ENCODE measurements around the gene DOCK9.

Gene DOCK9, protein sequence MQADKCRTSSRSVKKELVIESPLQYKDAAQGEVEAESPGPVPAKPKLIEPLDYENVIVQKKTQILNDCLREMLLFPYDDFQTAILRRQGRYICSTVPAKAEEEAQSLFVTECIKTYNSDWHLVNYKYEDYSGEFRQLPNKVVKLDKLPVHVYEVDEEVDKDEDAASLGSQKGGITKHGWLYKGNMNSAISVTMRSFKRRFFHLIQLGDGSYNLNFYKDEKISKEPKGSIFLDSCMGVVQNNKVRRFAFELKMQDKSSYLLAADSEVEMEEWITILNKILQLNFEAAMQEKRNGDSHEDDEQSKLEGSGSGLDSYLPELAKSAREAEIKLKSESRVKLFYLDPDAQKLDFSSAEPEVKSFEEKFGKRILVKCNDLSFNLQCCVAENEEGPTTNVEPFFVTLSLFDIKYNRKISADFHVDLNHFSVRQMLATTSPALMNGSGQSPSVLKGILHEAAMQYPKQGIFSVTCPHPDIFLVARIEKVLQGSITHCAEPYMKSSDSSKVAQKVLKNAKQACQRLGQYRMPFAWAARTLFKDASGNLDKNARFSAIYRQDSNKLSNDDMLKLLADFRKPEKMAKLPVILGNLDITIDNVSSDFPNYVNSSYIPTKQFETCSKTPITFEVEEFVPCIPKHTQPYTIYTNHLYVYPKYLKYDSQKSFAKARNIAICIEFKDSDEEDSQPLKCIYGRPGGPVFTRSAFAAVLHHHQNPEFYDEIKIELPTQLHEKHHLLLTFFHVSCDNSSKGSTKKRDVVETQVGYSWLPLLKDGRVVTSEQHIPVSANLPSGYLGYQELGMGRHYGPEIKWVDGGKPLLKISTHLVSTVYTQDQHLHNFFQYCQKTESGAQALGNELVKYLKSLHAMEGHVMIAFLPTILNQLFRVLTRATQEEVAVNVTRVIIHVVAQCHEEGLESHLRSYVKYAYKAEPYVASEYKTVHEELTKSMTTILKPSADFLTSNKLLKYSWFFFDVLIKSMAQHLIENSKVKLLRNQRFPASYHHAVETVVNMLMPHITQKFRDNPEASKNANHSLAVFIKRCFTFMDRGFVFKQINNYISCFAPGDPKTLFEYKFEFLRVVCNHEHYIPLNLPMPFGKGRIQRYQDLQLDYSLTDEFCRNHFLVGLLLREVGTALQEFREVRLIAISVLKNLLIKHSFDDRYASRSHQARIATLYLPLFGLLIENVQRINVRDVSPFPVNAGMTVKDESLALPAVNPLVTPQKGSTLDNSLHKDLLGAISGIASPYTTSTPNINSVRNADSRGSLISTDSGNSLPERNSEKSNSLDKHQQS (N-terminal part only)

DNA sequence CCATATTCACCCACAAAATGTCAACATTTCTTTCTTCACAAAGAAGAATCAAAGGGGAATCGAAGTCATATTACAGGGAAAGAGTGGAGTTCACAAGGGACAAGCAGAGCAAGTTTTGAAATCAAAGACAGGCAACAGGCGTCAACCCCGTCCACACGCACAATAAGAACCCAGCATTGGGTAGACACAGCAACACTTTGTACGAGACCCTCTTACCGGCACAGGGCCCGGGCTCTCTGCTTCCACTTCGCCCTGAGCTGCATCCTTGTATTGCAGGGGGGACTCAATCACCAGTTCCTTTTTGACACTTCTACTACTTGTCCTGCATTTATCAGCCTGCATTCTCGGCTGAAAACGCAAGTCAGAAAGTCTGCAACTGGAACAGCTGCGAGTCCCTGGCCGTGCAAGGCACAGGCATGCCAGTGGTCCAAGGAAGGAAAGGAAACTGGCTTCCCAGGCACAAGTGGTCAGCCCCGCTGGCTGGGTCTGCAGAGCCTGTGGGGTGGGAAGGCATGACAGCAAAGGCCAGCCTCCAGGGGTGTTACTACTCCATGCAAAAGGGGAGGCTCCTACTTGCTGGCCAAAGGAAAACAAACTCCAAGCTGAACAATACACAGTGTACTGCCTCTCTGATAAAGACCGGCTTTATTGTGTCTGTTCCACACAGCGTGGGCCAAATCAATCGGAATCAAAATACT, at the start of gene DOCK9:
Gene DOCK9, minus strand, starts transcription at position 497 of the 698 bp plus-strand sequence. Its CDS starts 155 bp downstream, at position 342.
- DNase-seq (ENCODE audit: low read depth, low spot score) = peak; percentile 82

DNA sequence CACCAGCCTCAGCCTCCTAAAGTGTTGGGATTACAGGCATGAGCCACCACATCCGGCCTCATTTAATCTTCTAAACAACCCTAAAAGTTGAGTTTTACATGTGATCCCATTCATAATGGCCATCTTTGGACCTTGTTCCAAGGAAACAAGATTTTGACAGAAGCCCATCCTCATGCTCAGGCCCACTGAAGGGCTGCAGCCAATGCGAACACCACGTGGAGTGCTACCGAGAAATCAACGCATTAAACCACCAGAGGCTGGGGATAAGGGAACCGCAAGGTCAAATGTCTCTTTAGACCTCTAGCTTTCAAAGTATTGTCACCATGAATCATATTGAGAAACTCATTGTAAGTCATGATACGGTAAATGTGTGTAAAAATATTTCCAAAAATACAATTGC, 49.4 kb upstream of the DOCK9 start:
- DNase-seq (ENCODE audit: low read depth, low spot score) = no peak

DNA sequence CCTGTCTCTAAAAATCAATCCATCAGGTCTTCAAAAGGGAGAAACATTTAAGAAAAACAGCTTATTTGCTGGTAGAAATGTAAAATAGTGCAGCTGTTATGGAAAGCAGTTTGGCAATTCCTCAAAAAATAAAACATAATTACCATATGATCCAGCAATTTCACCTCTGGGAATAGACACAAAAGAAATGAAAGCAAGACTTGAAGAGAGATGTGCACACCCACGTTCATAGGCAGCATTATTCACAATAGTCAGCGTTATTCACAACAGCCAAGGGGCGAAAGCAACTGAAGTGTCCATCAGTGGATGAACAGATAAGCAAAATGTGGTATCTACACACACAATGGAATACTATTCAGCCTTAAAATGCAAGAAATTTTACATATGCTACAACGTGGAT, 45.1 kb upstream of the DOCK9 start:
- DNase-seq (ENCODE audit: low read depth, low spot score) = no peak

DNA sequence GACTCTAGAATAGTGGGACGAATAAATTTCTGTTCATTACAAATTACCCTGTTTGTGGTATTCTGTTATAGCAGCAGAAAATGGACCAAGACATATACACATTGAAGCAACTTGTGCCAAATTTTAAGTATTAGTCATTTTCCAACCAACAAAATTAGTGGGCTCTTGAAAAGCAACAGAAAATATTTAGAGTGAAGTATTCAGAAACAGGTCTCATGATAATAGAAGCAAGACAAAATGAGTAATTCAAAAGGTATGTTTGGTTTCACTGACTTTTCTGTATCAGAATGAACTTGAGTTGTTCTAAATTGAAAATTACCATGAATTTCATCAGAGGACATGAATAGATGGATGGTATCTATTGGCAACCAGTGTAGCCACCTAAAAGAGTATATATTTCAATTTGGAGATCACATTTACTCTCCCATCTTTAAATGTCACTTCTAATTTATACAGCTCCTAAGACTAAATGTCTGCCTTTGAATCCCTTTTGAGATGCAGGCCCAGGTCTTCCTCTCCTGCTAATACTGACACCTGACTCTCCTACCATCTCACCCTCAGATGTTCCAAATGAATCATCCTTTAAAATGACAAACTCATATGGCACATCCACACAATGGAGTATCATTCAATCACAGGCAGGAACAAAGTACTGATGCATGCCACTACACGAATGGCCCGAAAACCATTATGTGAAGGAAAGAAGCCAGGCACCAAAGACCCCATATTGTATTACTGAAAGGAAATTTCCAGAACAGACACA, 40.7 kb upstream of the DOCK9 start:
- DNase-seq (ENCODE audit: low read depth, low spot score) = no peak

DNA sequence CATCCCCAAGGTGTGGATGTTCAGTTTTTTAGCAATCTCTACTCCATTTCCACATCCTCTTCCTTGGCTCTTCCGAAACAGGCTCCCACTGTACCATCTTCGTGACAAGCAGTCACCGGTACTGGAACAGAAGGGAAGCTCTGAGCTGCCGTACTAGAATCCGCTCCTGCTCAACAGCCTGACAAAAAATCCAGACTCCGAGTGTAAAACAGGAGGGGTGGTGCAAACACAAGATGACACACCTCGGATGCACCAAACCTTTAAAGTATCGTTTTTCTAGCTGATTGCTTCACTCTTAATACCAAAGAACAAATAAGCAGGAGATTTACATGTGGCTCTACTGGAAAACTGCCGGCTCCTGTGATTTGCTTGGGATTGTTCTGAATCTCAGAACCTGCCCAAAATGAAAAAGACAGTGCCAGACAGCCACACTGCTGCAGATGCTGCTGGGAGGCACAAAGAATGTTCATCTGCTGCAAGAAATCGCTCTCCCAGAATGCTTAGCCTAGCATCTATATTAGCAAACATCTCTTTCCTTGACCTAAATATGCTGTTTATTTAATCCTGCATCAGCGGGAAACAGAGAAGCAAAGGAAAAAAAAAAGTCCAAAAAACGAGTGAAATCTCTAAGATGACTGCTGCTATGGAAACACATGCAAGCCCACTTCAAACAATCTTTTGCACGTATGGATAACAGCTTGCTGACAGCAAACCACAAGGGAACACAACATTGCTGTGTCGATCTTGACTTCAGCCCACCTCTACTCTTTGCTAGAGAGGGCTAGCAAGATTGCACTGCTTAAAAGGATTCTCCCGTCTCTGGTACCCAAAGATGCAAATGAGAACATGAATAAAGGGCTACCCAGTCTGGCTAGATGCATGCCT, 38.0 kb upstream of the DOCK9 start:
- no peak for DNase-seq (ENCODE audit: low read depth, low spot score)

DNA sequence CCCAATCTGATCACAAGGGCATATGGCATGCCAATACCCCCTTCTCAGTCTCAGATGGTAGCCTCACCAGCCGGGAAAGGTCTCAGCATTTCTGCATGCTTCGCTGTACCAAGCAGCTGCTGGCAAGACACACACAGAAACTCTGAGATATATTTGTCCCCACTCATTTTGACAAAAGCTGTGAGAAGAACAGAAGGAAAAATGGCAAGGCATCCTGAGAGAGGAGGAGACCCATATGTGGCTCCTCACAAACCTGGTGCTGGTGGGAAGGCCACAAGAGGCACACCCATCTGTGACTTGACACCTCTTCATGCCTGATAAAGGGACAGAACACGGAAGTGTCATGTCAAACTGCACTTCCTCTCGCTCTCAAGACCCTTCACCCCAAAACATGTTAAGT, 36.7 kb upstream of the DOCK9 start:
- DNase-seq (ENCODE audit: low read depth, low spot score) = no peak

DNA sequence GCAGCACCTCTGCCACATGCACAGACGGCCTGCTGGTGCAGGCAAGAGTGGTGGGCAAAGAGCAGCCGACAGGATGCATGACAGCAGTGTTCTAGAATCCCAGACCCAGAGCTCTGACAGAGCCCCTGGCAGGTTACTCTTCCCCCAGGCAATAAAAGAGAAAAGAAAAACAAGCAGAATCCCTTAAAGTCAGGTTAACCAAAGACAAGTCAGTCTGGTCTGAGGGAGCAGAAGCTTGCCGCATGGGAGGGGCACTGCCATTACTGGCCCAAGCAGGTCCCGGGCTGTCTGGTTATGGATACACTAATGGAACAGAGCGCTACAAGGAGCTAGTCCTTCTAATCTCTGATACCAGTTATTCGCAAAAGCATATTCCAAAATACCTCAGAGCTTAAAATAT, 36.1 kb upstream of the DOCK9 start:
- DNase-seq (ENCODE audit: low read depth, low spot score) = peak; percentile 72

DNA sequence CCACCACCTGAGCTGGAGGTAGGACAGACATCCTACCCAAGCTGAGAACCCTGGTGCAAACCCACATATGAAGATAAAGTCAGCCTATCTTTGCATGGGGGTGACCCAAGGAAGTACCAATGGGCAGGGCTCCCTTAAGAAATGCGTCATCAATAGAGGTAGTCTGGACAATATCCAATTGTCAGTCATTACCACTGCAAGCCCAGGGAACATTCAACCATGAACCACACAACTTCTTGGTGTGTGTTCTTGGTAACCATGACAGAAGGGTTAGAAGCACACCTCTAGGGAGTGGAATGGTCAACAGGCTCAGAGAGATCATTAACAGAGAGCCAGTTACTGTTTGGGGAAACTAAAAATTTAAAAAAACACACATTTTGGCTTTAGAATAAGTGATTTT, 34.7 kb upstream of the DOCK9 start:
- no peak for DNase-seq (ENCODE audit: low read depth, low spot score)

DNA sequence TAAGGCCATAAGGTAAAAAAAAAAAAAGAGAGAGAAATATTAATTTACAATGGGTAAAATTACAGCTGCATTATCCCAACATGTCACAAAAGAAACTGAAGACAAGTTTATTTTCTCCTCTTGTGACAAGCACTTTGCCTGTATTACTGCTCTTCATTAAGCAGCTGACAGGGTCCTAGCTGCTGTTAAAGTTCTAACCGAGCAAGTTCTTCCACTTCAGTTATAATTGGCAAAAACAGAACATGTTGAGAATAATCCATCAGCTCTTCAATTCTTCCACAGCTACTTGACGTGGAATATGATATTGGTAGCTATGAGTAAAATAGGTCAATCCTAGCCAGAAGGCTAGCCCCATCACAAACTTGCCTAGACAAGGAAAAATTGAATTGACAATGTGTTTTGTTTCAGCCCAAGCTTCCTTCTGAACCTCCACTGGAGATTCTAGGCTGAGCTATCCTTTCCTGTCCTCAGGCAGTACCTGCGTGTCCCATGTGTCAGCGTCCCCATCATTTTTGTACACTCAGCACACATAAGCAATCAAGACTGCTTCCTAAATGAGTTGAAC, 32.2 kb upstream of the DOCK9 start:
- no peak for DNase-seq (ENCODE audit: low read depth, low spot score)

DNA sequence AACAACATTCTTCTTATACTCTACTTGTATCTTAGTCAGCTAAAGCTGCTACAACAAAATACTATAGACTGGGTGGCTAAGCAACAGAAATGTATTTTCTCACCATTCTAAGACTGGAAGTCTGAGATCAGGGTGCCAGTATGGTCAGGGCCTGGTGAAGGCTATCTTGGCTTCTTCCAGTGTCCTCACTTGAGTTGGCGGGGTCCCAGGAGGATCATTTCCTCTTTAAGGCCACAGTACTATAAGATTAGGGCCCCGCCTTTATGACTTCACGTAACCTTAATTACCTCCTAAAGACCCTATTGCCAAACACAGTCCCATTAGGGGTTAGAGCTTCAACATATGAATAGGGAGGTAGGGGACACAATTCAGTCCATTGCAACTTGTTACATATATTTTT, 30.7 kb upstream of the DOCK9 start:
- no peak for DNase-seq (ENCODE audit: low read depth, low spot score)

DNA sequence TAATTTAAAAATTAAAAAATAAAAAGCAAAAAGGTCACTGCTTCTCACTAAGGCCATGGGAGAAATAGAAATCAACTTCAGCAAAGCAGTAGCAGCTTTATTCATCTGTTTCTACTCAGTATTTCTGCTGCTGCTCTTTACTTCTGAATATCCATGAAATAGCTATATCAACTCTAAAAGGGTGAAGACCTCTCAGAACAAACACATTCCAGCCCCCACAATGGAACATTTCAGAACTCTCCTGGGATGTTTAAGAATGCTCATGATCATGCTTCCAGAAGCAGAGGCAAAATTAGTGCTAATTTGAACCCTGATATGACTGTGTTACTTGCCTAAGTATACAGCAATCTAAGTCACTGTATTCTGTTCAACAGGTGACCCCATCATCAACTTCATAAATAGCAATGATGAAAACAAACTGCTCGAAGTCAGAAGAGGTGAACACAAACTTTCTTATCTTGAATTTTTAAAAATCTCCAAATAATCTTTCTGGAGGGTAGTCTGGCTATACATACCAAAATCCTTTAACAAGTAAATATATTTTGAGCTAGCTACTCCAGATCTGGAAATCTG, 29.6 kb upstream of the DOCK9 start:
- DNase-seq (ENCODE audit: low read depth, low spot score) = no peak

DNA sequence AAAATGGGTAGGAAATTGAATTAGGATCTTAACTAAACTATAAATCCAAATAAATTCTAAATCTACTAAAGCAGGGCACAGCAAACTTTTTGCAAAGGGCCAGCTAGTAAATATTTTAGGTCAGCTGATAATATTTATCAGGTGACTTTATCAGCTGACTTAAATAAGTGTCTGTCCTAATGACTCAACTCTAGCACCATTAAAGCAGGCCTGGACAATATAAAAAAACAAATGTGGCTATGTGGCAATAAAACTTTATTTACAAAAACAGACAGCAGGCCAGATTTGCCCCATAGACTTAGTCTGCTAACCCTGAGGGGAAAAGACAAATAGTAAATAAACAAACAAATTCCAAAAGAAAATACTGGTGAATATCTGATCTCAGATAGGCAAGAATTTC, 27.7 kb upstream of the DOCK9 start:
- no peak for DNase-seq (ENCODE audit: low read depth, low spot score)

DNA sequence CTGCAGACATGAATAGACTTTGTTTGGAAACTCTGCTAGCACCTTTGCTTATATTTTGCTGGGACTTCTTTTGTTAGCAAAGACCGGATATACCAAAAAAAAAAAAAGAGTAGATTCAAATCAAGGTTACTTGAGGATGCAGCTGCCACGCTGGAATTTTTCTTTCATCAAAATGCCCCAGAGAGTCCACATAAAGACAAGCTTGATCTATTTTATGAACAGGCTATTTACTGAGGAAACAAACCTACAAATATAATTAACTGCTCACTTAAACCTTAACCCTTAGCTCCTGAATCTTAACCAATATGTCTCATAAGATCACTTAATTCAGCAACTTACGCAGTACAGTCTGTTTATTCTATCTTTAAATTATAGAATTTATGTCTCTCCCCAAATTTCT, 27.1 kb upstream of the DOCK9 start:
- no peak for DNase-seq (ENCODE audit: low read depth, low spot score)

DNA sequence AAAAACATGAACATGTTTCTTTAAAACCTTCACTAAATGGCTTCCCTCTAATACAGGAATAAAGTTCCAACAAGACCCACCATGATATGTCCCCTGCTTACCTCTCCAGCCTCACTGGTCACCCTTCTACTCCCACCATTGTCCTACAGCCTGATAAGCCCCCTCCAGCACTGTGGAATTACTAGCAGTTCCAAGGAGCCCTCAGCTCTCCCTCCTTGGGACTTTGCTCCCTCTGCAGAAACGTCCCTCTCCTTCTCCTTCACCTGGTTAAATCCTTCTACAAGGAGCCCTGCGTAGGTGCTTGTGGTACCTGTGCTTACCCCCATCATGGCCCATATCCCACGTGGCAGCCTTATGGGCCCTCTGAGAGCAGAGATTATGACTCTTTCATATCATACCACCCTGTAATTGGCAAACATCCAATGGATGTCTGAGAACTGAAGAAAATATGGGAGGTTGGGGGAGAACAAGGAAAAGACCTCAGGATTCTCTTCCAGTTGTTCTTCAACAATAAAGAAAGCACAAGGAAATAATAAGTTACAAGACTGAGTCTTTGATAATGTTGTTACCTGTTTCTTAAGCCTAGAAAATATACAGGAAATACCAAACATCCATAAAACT, 26.1 kb upstream of the DOCK9 start:
- DNase-seq (ENCODE audit: low read depth, low spot score) = no peak

DNA sequence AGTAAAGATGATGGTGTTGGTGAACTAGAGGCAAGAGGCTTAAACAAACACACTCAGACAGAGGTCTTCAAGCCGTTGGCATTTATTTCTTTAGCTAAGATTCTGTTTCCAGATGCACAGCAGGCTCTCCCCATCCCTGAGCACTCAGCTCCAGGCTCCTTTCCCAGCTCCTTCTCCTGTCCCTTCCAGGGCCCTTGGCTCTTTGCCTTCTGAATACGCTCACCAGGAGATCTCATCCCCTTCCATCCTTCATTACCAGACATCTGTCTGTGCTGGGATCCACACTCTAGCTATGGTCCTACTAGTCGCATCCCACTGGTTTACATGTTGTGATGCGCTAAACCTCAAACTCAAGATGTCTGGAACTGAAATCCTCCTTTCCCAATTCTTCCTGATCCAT, 25.3 kb upstream of the DOCK9 start:
- no peak for DNase-seq (ENCODE audit: low read depth, low spot score)

DNA sequence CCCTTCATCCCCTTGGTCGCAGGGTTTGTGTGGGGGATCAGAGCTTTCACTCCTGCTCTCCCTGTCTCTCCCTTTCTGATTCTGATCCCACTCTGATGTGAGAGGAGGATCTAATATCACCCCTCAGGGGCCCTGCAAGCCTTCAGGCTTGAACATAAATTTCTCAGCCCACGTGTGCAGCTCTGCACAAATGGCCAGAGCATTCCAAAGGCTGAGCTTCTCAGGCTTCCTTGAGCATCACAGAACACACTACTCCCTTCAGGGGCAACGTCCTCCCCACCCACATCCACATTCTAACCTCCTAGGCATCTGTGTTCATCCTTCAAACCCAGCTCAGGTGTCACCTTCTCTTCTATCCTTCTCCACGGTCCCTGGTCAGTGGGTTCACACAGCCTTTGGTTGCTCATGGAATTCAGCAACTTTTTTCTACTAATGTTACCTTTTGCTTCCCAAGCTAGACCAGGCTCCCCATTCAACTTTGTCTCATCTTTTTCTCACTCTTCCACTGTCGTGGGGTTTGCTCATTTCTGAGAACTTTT, 24.4 kb upstream of the DOCK9 start:
- no peak for DNase-seq (ENCODE audit: low read depth, low spot score)

DNA sequence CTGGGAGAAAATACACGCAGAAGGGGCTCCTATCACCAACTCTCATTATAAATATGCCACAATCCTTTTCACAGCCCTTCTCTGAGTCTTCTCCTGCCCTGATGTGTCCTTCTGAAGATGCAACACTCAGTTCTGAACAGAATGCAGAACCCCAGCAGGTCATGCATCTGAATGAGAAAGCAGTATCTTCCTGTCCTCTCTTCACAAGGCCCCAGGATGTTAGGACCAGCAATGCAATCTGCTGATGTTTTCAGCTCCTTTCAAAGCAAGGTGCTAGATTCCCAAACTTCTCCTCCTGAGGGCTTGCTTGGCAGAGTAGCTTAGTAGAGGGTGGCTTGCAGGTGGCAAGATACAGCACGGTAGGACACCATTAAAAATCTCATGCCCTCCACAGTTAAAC, 22.3 kb upstream of the DOCK9 start:
- no peak for DNase-seq (ENCODE audit: low read depth, low spot score)

DNA sequence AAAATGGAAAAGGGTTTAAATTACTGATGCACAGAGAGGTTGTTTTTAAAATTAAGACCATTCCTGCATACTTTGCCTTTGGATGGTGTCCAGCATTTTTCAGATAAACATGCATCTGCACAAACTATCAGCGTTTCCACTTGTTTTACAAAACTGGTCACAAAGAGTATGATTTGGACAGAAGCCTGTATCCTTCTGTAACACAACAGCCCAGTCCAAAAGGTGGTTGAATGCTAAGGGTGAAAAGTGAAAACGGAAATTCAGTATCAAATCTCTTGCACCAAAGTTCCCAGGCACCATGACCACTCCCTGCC, 21.7 kb upstream of the DOCK9 start:
- no peak for DNase-seq (ENCODE audit: low read depth, low spot score)
